Left renal pelvis (tissue), 4 donors: Measurements from ENCODE around the gene CDH18. TPM values are rescaled to one million over a fixed set of nuclear protein-coding genes. Genes with fewer than 3 reads are reported as not detected.

Experiments
- DNase-seq, 4 donors: peaks; one replicate each; pipeline ENCODE4 v3.0.0-alpha.2; 2013; ENCODE audit warnings: low read depth in 4 of 4, low spot score in 3 of 4
- polyA plus RNA-seq, 4 donors: library from polyadenylated mRNA; unstranded; fragments of 120-200 nt; gene quantifications; one replicate each; pipeline ENCODE4 v1.2.1, GENCODE V29; 2013; ENCODE audit not compliant: insufficient read length in 4 of 4

CDH18 gene
- polyA plus RNA-seq, 4 donors: 0.43 to 1.2 (median 1.0) TPM

DNA sequence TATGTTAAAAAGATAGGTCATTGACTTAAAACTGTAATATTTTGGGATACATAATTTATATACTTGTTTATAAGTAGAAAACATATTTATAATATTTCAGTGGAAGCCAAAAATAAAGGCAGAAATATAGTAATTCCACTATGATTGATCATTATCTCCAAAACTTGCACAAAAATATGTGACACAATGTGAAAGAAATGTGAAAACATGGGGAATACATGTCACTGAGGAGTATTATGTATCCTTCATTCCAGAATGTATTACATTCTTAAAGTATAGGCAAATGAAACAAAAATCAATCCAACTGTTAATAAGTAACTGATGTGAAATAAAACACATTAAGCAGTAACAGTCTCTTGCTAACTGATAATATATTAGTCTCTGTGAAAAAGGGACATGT is 236.7 kb downstream of the CDH18 start:
- no peak for DNase-seq

DNA sequence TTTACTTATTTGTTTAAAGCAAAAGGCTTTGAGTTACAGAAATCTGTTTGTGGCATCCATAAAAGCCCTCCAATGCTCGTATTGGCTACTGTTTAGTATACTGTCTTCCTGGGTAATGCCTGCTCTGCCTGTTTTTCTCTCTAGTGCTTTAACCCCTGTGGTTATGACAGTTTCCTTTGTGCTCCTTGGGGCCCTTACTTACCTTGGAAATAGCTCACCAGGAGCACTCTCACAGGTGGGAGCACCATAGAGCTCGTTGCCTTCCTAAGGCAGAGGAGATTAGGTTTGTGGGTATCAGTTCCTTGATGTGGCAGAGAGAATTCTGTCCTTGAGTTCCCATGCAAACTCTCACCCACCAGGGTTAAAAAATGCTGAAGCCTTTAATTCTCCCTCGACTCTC is 242.8 kb downstream of the CDH18 start:
- no peak for DNase-seq

DNA sequence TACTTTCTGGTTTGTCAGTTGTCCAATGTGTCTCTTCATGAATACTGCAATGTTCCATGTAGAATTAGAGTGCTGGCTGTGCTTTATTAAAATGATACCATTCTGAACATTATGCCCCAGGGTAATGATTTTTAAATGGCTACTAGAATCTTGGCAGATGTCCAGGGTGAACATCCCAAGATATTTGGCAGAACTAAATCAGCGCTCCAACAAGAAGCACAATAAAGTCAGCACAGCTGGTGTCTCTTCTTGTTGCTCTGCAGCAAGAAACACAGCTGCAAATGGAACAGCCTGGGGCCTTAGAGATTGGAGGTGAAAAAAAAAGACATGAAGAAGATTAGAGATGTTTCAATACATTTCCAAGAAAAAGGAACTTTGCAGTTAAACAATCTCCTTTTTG is 248.3 kb downstream of the CDH18 start:
- DNase-seq: no peak

DNA sequence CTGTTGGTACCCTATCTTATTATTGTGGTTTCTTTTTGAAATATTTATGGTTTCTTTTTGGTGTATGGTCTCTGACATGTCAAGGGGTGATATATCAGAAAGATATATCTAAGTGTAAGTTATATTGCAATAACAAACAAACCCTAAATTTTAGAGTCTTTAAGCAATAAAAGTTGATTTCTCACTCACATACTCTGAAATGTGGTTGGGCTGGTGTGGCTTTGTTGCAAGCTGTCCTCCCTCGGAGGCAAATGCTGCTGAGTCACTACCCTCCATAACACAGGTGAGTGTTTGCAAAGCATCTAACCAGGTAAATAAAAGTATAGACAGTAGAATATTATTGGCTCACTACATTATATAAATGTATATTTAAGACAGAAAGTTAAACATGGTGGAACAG is 253.2 kb downstream of the CDH18 start:
- DNase-seq: peak in 1 of 4 donors; percentile 2

DNA sequence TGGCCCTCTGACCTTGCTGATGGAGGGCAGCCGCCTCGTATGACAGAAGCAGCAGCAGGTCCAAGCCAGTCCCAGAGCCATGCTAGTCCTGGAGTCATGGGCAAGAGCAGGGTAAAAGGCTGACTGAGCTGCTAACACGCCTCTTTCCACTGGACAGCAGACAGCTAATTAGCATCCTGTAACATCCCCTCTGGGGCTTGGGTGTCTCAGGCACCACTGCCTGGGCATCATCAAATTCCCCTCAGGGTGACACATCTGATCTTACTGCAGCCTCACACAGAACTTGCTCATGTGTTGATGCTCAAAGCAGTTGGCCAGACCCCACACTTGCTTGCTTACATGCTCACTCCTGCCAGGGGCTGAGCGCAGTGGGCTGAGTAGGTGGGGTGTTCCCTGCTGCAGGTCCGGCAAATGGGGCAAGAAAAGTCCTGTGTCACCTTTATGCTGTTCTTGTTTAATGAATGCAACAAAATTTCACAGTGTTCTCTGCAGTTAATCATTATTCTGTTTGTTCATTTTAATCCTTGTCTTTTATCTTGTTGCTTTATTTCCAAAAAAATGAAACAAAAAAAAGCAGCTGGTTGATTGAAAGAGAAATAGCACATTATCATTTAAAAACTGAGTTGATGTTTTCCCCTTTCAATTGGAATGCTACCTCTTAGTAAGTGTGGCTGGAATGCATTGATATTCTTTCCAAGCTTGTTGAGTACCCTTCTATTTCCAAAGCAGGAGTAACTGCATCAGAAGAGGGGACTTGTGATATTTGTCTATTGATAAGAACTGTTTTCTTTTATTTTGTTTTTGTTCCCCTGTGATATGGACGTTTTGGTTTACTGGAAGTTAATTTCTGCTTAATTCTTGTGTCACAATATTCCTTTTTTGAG is 254.1 kb downstream of the CDH18 start:
- DNase-seq: no peak

DNA sequence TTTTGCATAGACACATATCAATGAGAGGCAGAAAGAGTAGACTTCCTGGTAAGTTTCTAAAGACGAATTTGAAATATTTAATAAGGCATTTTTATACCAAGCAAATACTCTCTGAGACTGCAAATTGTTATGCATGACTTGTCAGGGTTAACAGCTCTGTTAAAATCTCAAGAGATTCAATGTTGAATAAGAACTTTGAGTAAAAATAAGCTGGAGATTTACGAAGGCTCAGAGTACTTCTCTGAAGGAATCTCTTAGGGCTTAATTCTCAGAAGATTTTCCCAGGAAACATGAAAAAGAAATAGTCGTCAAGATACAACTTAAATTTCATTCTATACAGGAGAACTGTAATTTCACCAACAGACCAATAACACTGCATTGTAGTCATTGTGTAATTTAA is 259.4 kb downstream of the CDH18 start:
- no peak for DNase-seq

DNA sequence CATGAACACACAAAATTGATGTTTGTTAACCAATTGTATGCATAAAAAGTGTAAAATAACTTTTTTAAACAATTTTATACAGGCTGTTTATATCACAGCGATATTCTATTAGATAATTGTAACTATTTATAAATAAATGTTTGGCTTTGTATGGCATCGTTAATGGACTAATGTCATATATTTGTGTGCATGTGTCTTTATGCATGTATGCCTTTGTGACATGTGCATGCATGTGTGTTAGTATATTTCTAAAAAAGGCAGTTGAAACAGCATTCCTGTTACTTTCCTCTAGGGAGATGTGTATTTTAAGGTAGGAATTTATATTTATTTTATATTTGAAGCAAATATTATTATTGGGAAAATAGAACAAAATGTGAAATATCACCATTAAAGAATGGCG is 268.9 kb downstream of the CDH18 start:
- no peak for DNase-seq

DNA sequence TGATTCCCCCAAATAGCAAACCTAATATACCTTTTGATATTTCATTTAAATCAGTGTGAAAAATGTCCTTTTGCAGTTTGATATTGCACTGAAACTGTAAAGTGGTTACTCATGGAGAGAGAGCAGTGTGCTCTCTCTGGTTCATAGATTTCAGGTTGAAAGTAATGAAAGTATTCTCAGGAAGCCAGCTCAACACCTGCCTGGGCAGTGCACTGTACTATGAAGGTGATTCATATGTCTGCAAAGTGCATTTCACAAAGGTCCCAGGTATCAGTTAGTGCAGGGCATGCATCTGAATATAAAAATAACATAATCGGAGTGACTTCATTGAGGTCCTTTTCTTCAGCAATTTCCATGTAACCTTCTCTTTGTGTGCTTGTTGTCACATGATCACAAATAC is 274.3 kb downstream of the CDH18 start:
- DNase-seq: no peak

DNA sequence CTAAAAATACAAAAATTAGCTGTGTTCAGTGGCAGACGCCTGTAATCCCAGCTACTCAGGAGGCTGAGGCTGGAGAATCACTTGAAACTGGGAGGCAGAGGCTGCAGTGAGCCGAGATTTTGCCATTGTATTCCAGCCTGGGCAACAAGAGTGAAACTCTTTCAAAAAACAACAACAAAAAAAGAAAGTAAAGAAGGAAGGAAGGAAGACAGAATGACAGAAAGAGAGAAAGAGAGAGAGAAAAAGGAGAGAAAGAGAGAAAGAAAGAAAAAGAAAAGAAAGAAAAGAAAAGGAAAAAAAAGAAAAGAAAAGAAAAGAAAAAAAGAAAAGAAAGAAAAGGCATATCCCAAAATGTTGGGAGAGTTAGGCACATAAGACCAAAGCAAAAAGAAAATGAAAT is 278.6 kb downstream of the CDH18 start:
- DNase-seq: no peak

DNA sequence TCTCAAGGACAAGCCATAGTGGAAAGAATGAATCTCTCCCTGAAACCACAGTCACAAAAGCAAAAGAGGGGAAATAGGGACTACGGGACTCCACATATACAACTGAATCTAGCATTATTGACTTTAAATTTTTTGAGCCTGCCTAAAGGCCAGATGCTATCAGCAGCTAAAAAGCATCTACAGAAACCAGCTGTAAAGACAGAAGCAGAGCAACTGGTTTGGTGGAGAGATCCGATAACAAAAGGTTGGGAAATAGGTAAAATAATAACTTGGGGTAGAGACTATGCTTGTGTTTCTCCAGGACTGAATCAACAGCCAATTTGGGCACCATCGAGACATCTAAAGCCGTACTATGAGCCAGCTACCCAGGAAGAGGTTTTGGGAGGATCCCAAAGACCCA is 281.2 kb downstream of the CDH18 start:
- DNase-seq: no peak

DNA sequence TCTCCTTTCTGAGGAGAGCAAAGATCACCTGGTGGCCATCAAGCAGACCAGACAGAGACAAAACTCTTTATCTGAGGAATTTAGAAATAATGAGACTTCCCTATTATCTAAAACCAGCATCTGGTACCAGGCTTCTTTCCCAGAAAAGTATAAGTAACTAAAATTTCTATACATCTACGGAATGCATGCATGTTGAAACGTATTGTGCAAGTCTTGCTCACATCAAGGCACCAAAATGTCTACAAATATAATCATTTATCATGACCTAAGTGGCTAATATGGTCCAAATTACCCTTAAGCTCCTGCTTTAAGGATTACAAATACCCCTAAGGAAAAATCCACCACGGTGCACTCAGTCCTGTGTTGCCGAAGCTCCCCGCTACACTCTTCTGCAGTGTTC is 286.3 kb downstream of the CDH18 start:
- no peak for DNase-seq

DNA sequence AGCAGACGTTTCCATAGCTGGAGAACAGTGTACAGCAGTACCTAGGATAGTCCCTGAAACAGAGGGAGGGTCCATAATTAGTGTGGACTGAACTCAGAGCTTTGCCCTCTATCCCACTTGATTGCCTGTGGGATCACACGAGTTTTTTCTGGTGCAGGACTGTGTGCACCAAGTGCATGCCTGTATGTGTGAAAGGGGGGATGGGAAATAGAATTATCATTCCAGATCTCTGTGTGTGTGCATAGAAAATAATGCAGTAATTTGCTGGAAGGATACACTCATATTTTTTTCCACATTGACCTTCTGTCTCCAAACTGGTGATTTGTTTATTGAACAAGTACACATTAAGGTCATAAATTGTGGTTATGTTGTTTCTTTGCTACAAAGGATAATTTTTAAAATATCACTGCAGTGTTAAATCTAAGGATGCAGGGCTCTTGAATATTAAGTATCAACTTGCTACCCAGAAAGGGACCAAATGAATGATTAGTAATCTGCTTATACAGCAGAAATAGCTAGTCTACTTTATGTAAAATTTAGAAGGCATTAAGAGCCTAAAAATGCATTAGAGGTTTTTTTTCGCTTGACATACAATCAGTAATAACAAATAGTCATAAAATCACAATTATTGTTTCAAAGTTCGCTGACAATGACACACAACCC is 292.9 kb downstream of the CDH18 start:
- DNase-seq: no peak

DNA sequence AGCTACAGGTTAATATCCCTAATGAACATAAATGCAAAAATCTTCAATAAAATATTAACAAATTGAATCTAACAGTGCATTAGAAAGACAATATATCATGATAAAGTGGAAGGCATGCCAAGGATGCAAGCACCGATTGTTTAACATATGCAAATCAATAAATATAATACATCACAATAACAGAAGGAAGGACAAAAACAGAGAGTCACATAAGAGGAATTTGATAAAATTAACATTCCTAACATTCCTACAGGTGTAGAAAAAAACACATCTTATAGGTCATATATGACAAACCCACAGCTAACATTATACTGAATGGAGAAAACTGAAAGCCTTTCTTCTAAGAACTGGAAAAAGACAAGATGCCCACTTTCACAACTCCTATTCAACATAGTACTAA is 297.0 kb downstream of the CDH18 start:
- DNase-seq: no peak

DNA sequence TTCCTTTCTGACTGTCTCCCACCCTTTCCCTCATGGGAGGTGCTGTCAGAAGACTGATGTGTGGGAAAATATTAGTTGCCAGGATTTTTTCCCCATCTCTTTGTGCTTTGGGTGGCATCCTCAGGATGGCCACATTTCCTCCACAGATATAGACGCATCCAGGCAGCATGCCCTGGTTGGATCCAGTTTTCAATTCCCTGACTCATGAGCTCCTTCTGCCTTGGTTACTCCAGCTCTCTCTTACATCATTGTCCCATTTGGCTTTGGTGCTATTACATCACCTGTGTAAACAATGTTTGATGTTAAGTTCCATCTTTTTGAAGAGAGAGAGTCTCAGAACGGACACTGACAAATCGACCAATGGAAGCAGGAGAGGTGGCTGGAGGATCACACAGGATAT is 302.5 kb downstream of the CDH18 start:
- no peak for DNase-seq

DNA sequence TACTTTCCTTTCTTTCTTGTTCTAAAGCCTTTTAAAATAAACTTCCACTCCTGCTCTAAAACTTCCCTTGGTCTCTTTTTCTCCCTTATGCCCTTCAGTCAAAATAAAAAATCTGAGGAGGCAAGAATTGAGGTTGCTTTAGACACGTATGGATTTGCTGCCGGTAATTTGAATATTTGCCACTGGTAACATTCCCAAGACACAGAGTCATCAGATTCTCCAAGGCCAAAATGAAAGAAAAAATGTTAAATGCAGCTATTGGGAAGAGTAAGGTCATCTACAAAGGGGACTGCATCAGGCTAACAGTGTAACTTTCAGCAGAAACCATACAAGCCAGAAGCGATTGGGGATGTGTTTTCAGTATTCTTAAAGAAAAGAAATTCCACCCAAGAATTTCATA is 311.1 kb downstream of the CDH18 start:
- no peak for DNase-seq

DNA sequence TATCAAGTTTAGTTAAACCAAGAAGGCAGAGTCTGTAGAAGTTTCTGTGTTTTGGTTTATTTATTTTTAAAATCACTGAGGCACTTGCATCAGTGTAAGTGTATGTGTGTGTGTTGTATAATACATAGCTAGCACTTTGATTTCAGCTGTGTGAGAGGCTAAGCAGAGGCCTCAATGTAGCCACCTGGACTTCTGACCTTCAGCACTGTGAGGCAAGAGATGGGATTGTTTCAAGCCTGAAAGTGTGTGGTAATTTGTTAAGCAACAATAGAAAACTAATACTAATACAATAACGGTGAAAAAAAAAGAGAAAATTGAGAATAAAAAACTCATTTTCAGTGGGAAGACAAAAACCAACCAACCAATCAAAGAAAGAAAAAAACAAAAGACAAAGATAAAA is 327.3 kb downstream of the CDH18 start:
- DNase-seq: no peak

DNA sequence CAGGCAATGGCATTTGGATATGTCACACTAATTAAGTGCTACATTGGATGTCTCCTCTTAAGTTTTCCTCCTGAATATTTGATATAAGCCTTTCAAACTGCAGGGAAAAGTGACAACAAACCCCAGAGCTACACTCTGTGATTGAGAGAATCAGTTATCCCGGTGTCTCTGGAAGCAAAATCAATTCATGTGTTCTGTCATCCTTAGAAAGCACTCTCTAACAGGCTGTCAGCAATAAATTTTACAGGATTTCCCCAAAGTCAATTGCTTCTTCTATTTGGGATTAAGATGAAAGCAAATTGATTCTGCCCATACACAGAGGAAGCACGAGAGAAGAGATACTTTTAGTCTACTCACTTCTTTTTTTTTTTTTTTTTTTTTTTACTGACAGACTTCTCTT is 332.4 kb downstream of the CDH18 start:
- DNase-seq: no peak

DNA sequence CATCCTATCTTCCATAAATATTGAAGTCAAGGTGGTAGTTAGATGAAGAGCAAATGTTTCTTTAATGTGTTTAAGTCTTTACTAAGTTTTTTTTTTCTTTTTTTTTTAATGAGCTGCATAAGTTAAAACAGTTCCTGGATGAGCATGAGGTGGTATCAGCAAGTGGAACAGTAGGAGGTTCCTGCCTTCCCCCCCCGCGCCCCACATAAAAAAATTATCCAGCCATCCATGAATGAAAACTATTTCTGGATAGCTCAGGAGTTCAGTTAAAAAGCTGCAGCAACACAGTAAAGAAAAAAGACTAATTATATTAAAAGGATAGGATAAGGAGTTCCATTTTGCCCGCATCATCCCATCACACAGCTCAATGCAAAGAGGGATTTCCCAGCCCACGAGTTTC is 349.5 kb downstream of the CDH18 start:
- no peak for DNase-seq

DNA sequence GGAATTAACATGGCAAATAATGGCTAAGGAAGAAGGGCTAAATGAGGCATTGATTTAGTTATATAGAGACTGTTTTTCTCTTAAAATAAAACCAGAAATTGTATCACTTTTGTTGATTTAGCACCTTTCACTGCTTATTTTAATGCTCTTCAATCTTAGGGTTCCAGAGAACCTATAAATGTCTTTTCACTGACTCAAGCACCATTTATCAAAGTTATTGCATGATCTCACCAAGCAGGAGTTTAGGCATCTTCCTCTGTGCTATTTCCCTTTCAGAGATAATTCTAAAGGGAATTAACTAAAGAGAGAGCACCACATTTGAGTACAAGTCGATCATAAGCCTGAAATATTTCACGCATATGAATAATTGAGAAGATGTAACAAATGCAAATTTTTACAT is 357.1 kb downstream of the CDH18 start:
- no peak for DNase-seq

DNA sequence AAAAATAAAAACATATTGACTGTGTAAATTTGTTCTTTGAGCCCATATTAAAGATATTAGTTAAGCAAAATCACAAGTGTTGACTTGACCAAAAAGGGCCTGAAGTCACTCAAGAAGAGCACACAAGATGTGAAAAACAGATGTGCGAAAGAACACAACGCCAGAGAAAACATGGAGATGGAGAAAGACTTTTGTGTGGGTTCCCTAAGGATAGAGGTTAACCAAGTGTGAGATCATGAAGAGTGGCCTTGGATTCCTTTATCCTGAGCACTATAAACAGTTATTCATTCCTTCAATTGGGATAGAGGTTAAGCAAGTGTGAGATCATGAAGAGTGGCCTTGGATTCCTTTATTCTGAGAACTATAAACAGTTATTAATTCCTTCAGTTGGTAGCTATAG is 361.8 kb downstream of the CDH18 start:
- no peak for DNase-seq

DNA sequence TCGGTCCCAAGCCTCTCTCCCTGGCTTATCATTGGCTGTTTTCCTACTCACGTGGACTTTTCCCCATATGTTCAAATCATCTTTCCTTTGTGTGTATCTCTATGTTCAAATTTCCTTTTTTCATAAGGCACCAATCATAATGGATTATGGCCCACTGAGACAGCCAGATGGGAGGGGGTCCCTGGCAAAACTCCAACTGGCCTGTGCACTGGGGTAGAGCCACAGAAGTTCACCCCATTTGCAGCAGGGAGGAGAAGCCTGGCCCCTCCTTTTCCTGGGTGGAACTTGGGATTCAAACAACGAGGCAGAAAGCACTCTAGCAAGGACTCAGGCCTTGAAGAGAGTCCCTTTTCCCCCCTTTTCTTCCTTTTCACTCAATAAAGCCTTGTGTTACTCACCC is 362.4 kb downstream of the CDH18 start:
- no peak for DNase-seq

DNA sequence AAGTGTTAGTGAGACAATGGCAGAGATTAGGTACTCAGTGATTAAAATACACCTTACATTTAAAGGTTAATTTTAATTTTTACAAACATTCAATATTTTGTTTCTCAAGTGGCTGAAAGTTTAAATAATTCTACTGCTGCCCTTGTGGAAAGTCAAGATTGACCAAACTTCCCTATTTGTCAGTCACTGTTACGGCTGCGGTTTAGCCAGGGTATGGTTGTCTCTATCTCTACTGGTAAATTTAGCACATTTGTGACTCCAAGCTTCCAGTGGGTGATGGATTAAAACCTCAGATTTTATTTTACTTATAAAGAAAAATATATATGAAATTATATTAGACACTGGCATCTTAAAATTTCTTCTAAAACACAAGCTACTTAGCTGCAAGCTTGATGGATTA is 368.4 kb downstream of the CDH18 start:
- DNase-seq: no peak
